RWPE2 (cell line): ENCODE measurements around the gene ELP2.

Experiments used
- ATAC-seq: fragments of 200-7000 bp; cut with Tn5 transposase; 3 replicates; pipeline ENCODE4 v1.9.1; 2021; ENCODE audit warnings: low read depth
- DNase-seq: peaks from one replicate; pipeline ENCODE4 v3.0.0-alpha.2; 2020; ENCODE audit warnings: low spot score
- H3K27ac ChIP-seq: fragments of 450-650 bp; 2 replicates; pipeline ENCODE4 v1.5.1; 2017; ENCODE audit warnings: mild to moderate bottlenecking; ENCODE audit not compliant: poor library complexity, severe bottlenecking
- H3K27me3 ChIP-seq: fragments of 250-450 bp; sonication (Bioruptor Pico); 2 replicates; pipeline ENCODE4 v1.5.1; 2021; ENCODE audit warnings: mild to moderate bottlenecking, moderate library complexity; ENCODE audit not compliant: insufficient read depth, poor library complexity, severe bottlenecking
- H3K36me3 ChIP-seq: fragments of 250-450 bp; sonication (Bioruptor Pico); 2 replicates; pipeline ENCODE4 v1.5.1; 2020; ENCODE audit warnings: low read depth, mild to moderate bottlenecking, moderate library complexity
- H3K4me1 ChIP-seq: fragments of 250-450 bp; sonication (Bioruptor Pico); 2 replicates; pipeline ENCODE4 v1.5.1; 2021; ENCODE audit warnings: mild to moderate bottlenecking, moderate library complexity; ENCODE audit not compliant: insufficient read depth, poor library complexity, severe bottlenecking
- H3K4me3 ChIP-seq: fragments of 250-450 bp; sonication (Bioruptor Pico); 2 replicates; pipeline ENCODE4 v1.5.1; 2021; ENCODE audit warnings: mild to moderate bottlenecking, moderate library complexity; ENCODE audit not compliant: severe bottlenecking
- H3K9me3 ChIP-seq: fragments of 250-450 bp; sonication (Bioruptor Pico); 2 replicates; pipeline ENCODE4 v1.5.1; 2021; ENCODE audit warnings: mild to moderate bottlenecking, moderate library complexity; ENCODE audit not compliant: severe bottlenecking
- TF ChIP-seq, protein P1 (sequence below): fragments of 450-650 bp; IDR thresholded peaks from one replicate; pipeline ENCODE4 v1.5.1; 2017; ENCODE audit warnings: mild to moderate bottlenecking, moderate library complexity; ENCODE audit not compliant: poor library complexity, severe bottlenecking

The ELP2 gene

DNA sequence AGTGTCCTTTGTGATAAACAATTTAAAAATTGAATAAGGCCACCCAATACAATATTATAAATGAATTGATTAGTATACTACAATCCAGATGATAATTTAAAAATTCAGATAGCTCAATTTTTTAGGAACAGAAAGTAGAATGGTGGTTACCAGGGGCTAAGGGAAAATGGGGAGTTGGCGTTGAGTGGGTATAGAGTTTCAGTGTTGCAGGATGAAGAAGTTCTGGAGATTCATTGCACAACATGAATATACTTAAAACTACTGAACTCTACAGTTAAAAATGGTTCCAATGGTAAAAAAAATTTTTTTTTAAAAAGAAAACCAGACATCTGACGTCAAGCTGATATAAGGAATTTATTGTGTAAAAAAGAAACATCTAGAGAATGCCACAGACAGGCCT is 21.5 kb upstream of the ELP2 start:
- DNase-seq: no peak
- no peaks in the 10 kb centered on the region for H3K27me3 ChIP-seq
- no peak overlapping the region for H3K4me3 ChIP-seq
- H3K4me1 ChIP-seq: no peaks in the 10 kb centered on the region
- peaks cover 30% of the 10 kb centered on the region for H3K36me3 ChIP-seq
- TF ChIP-seq, protein P1, sequence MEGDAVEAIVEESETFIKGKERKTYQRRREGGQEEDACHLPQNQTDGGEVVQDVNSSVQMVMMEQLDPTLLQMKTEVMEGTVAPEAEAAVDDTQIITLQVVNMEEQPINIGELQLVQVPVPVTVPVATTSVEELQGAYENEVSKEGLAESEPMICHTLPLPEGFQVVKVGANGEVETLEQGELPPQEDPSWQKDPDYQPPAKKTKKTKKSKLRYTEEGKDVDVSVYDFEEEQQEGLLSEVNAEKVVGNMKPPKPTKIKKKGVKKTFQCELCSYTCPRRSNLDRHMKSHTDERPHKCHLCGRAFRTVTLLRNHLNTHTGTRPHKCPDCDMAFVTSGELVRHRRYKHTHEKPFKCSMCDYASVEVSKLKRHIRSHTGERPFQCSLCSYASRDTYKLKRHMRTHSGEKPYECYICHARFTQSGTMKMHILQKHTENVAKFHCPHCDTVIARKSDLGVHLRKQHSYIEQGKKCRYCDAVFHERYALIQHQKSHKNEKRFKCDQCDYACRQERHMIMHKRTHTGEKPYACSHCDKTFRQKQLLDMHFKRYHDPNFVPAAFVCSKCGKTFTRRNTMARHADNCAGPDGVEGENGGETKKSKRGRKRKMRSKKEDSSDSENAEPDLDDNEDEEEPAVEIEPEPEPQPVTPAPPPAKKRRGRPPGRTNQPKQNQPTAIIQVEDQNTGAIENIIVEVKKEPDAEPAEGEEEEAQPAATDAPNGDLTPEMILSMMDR: no peak
- H3K9me3 ChIP-seq: no peaks in the 10 kb centered on the region
- no peak for ATAC-seq
- H3K27ac ChIP-seq: no peak overlapping the region

DNA sequence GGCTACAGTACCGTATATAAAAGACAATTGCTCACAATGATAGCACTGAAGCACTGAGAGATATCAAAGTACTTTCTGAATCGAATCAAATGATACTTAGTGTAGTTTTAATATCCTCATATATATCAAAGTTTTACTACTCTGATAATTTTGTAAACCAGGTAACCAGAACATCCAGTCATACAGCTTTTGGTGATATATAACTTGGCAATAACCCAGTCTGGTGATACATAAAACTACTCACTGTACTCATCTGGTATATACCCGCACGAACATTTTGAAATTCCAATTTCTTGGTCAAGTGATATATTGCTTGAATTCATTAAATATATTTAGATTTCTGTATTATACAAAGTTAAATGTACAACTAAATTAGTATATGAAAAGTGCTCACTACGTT is 21.1 kb upstream of the ELP2 start:
- H3K9me3 ChIP-seq: no peaks in the 10 kb centered on the region
- ATAC-seq (no peak), DNase-seq (no peak)
- H3K36me3 ChIP-seq: peaks cover 34% of the 10 kb centered on the region
- H3K27me3 ChIP-seq: no peaks in the 10 kb centered on the region
- no peaks in the 10 kb centered on the region for H3K4me1 ChIP-seq
- H3K27ac ChIP-seq: no peak overlapping the region
- H3K4me3 ChIP-seq: no peak overlapping the region
- TF ChIP-seq, protein P1: no peak

DNA sequence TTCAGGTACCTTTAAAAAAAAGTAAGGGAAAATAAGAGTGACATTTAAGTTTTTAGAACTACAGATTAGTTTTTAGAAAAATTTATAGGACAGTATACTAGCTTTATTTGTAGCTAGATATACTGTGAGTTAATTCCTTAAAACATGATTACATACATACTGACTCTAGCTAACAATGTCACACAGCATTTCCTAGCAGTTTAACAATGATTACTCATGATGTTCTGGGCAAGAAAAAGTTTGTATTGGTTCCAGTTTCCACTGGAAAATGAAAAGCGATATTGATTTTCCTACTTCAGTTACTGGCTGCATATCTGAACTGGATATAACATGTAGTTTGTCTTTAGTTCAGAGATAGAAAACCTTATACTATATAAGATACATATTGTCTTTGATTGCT is 20.0 kb upstream of the ELP2 start:
- TF ChIP-seq, protein P1: no peak
- no peak overlapping the region for H3K27ac ChIP-seq
- no peaks in the 10 kb centered on the region for H3K27me3 ChIP-seq
- no peak overlapping the region for H3K4me3 ChIP-seq
- ATAC-seq (no peak), DNase-seq (no peak)
- peaks cover 45% of the 10 kb centered on the region for H3K36me3 ChIP-seq
- no peaks in the 10 kb centered on the region for H3K4me1 ChIP-seq
- H3K9me3 ChIP-seq: no peaks in the 10 kb centered on the region

DNA sequence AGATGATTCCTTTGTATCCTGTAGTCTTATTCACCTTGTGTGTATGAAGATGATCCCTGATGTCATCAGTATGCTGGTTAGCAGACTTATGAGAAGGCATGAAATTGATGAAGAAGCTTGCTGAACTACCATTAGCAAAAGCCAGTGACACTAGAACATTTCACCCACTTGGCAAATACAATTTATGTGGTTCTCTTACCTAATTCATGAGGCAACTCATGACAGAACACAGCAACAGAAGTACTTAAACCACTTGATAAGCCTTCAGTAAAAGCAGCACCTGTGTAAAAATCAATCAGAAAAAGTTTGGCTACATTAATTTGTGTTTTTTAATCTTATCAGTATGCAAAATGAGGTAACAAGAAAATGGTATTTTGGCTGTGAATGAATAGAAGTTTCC is 17.4 kb upstream of the ELP2 start:
- Histone ChIP-seq H3K27ac (no peak overlapping the region), H3K9me3 (no peaks in the 10 kb centered on the region), H3K4me3 (no peak overlapping the region), H3K27me3 (no peaks in the 10 kb centered on the region), H3K36me3 (peaks cover 58% of the 10 kb centered on the region), H3K4me1 (no peaks in the 10 kb centered on the region)
- DNase-seq (no peak), ATAC-seq (no peak)
- TF ChIP-seq, protein P1: no peak

DNA sequence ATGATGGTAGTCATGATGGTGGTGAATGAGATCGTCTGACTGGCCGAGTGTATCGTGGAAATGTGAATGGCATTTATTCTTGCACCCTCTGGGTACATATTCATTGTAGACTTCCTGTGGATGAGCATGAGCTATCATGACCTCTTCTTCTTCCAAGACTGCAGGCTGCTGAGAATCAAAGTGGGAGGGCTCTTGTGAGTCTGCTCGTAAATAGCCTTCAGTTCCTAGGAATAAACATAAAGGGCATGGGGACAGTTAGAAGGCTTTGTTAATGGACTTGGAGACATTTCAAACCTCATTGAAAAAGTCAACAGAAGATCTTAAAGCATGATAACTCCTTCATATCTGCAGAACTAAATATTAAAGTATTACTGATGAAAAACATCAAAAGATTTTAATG is 15.4 kb upstream of the ELP2 start:
- H3K9me3 ChIP-seq: no peaks in the 10 kb centered on the region
- no peak overlapping the region for H3K27ac ChIP-seq
- ATAC-seq (no peak), DNase-seq (no peak)
- no peaks in the 10 kb centered on the region for H3K4me1 ChIP-seq
- H3K36me3 ChIP-seq: peaks cover 60% of the 10 kb centered on the region
- H3K4me3 ChIP-seq: no peak overlapping the region
- TF ChIP-seq, protein P1: no peak
- H3K27me3 ChIP-seq: no peaks in the 10 kb centered on the region
